AG09319 (cell line): ENCODE data around the gene ZFTA.

ENCODE experiments used
- DNase-seq: peaks from one replicate; pipeline ENCODE4 v3.0.0-alpha.2; 2010; ENCODE audit warnings: low read depth; ENCODE audit errors: extremely low read depth
- CTCF ChIP-seq: IDR thresholded peaks from 2 replicates; pipeline ENCODE4 v1.5.1; 2011; ENCODE audit warnings: low read depth, mild to moderate bottlenecking, inconsistent platforms, low read length, moderate library complexity

Gene ZFTA

GRCh38 chr11:63766531-63767235 lies 1.9 kb downstream of the ZFTA start:
- no peak for DNase-seq
- TF ChIP-seq CTCF: no peak

- no peak for TF ChIP-seq CTCF
- no peak for DNase-seq
Measured at GRCh38 chr11:63765688-63766241, 2.8 kb downstream of the ZFTA start.

- no peak for TF ChIP-seq CTCF
- no peak for DNase-seq
Measured at GRCh38 chr11:63764679-63765647, 3.6 kb downstream of the ZFTA start.

GRCh38 chr11:63764340-63764678 lies 4.3 kb downstream of the ZFTA start:
- no peak for TF ChIP-seq CTCF
- no peak for DNase-seq

- no peak for DNase-seq
- no peak for TF ChIP-seq CTCF
Measured at GRCh38 chr11:63763496-63764339, 4.9 kb downstream of the ZFTA start.

GRCh38 chr11:63762654-63763495 lies 5.7 kb downstream of the ZFTA start:
- no peak for DNase-seq
- no peak for TF ChIP-seq CTCF
